HEK293 (cell line): ENCODE data around the gene ACADVL.

Experiments
- CTCF ChIA-PET: fragments of 350-600 bp; formaldehyde crosslinking; extraction: SDS; loops from one replicate; lab custom pipeline; 2021; ENCODE audit warnings: antibody characterized with exemption; lab: Yijun Ruan, JAX
- POLR2A ChIA-PET: fragments of 300-600 bp; formaldehyde crosslinking; extraction: SDS; loops from one replicate; lab custom pipeline; 2020; ENCODE audit warnings: antibody characterized with exemption, inconsistent platforms; lab: Yijun Ruan, JAX
- H3K27ac ChIP-seq: fragments of 200-500 bp; sonication (Bioruptor generic); 2 replicates; pipeline ENCODE4 v1.5.1; 2014; ENCODE audit warnings: low read depth, low read length, control low read depth, inconsistent platforms; ENCODE audit errors: extremely low read depth
- H3K36me3 ChIP-seq, 2 experiments: fragments of 200-500 bp in 1 of 2; sonication (Bioruptor generic) in 1 of 2; 1 replicate in 1 of 2; 2 replicates in 1 of 2; pipeline ENCODE4 v1.5.1; 2014 to 2017; ENCODE audit warnings: inconsistent platforms in 2 of 2, low read length in 2 of 2; ENCODE audit not compliant: control insufficient read depth in 2 of 2, insufficient read depth in 1 of 2
- H3K4me1 ChIP-seq: fragments of 200-500 bp; sonication (Bioruptor generic); 2 replicates; pipeline ENCODE4 v1.5.1; 2014; ENCODE audit warnings: mild to moderate bottlenecking, low read length, inconsistent platforms; ENCODE audit not compliant: control insufficient read depth, insufficient read depth
- H3K4me3 ChIP-seq: 2 replicates; pipeline ENCODE4 v1.5.1; 2011; ENCODE audit warnings: low read depth, mild to moderate bottlenecking, control low read depth, low read length, moderate library complexity
- H3K9me3 ChIP-seq: fragments of 200-500 bp; sonication (Bioruptor generic); 2 replicates; pipeline ENCODE4 v1.5.1; 2014; ENCODE audit warnings: low read depth, low read length, inconsistent platforms; ENCODE audit not compliant: control insufficient read depth, insufficient read depth
- GFI1B ChIP-seq: fragments of 450-650 bp; formaldehyde crosslinking; IDR thresholded peaks from 2 replicates; pipeline ENCODE4 v1.5.1; 2016; ENCODE audit warnings: missing biosample characterization, missing genetic modification characterization
- GLIS1 ChIP-seq: fragments of 450-650 bp; formaldehyde crosslinking; IDR thresholded peaks from 2 replicates; pipeline ENCODE4 v1.5.1; 2016; ENCODE audit warnings: missing biosample characterization, missing genetic modification characterization
- KLF17 ChIP-seq: fragments of 450-650 bp; formaldehyde crosslinking; IDR thresholded peaks from 2 replicates; pipeline ENCODE4 v1.5.1; 2016; ENCODE audit warnings: missing biosample characterization, missing genetic modification characterization
- PRDM1 ChIP-seq: fragments of 450-650 bp; formaldehyde crosslinking; IDR thresholded peaks from 2 replicates; pipeline ENCODE4; 2016; ENCODE audit warnings: missing biosample characterization, missing genetic modification characterization
- SCRT2 ChIP-seq: fragments of 450-650 bp; formaldehyde crosslinking; IDR thresholded peaks from 2 replicates; pipeline ENCODE4 v1.5.1; 2016; ENCODE audit warnings: missing biosample characterization, missing genetic modification characterization
- SP2 ChIP-seq: fragments of 450-650 bp; formaldehyde crosslinking; IDR thresholded peaks from 2 replicates; pipeline ENCODE4 v1.5.1; 2016; ENCODE audit warnings: missing biosample characterization, missing genetic modification characterization
- WT1 ChIP-seq: fragments of 450-650 bp; formaldehyde crosslinking; IDR thresholded peaks from 2 replicates; pipeline ENCODE4 v1.5.1; 2016; ENCODE audit warnings: missing biosample characterization, missing genetic modification characterization
- ZBTB17 ChIP-seq: fragments of 450-650 bp; formaldehyde crosslinking; IDR thresholded peaks from 2 replicates; pipeline ENCODE4 v1.5.1; 2016; ENCODE audit warnings: missing biosample characterization, missing genetic modification characterization
- ZFHX2 ChIP-seq: fragments of 450-650 bp; formaldehyde crosslinking; conservative IDR thresholded peaks from 2 replicates; pipeline ENCODE4 v1.5.1; 2016; ENCODE audit warnings: missing biosample characterization, missing genetic modification characterization
- ZNF174 ChIP-seq: fragments of 450-650 bp; formaldehyde crosslinking; IDR thresholded peaks from 2 replicates; pipeline ENCODE4 v1.5.0; 2017; ENCODE audit warnings: missing biosample characterization, mild to moderate bottlenecking, missing genetic modification characterization
- ZNF23 ChIP-seq: fragments of 450-650 bp; formaldehyde crosslinking; IDR thresholded peaks from 2 replicates; pipeline ENCODE4 v1.5.1; 2016; ENCODE audit warnings: missing biosample characterization, missing genetic modification characterization, borderline replicate concordance
- ZNF274 ChIP-seq, 2 experiments: fragments of 200-500 bp in 1 of 2; fragments of 450-650 bp in 1 of 2; sonication (Bioruptor generic) in 1 of 2; formaldehyde crosslinking in 1 of 2; IDR thresholded peaks; 2 replicates each; pipeline versions ENCODE4 v1.5.1 to v1.6.1; 2014 to 2016; ENCODE audit warnings: borderline replicate concordance in 1 of 2, inconsistent platforms in 1 of 2, low read length in 1 of 2, missing biosample characterization in 1 of 2, missing genetic modification characterization in 1 of 2
- ZNF292 ChIP-seq: fragments of 450-650 bp; formaldehyde crosslinking; IDR thresholded peaks from 2 replicates; pipeline ENCODE4 v1.5.1; 2016; ENCODE audit warnings: low read depth, missing biosample characterization, missing genetic modification characterization, borderline replicate concordance
- ZNF366 ChIP-seq: fragments of 450-650 bp; formaldehyde crosslinking; conservative IDR thresholded peaks from 2 replicates; pipeline ENCODE4 v1.5.1; 2016; ENCODE audit warnings: missing biosample characterization, missing genetic modification characterization
- ZNF398 ChIP-seq: fragments of 450-650 bp; formaldehyde crosslinking; IDR thresholded peaks from 2 replicates; pipeline ENCODE4 v1.5.1; 2017; ENCODE audit warnings: missing biosample characterization, missing genetic modification characterization
- ZNF48 ChIP-seq: fragments of 450-650 bp; formaldehyde crosslinking; IDR thresholded peaks from 2 replicates; pipeline ENCODE4 v1.5.1; 2016; ENCODE audit warnings: missing biosample characterization, missing genetic modification characterization
- ZNF555 ChIP-seq: fragments of 450-650 bp; formaldehyde crosslinking; conservative IDR thresholded peaks from 2 replicates; pipeline ENCODE4 v1.5.1; 2017; ENCODE audit warnings: missing biosample characterization, mild to moderate bottlenecking, missing genetic modification characterization, inconsistent platforms
- ZNF626 ChIP-seq: fragments of 450-650 bp; sonication (Bioruptor Pico); formaldehyde crosslinking; IDR thresholded peaks from 2 replicates; pipeline ENCODE4 v1.5.1; 2018; ENCODE audit warnings: missing biosample characterization, missing genetic modification characterization, inconsistent platforms
- TF ChIP-seq, protein P1 (sequence below): fragments of 450-650 bp; formaldehyde crosslinking; conservative IDR thresholded peaks from 2 replicates; pipeline ENCODE4 v1.5.1; 2016; ENCODE audit warnings: low read depth, missing biosample characterization, missing genetic modification characterization
- TF ChIP-seq, protein P2 (sequence below): fragments of 450-650 bp; formaldehyde crosslinking; IDR thresholded peaks from 2 replicates; pipeline ENCODE4 v1.5.1; 2016; ENCODE audit warnings: missing biosample characterization, missing genetic modification characterization
- TF ChIP-seq, protein P3 (sequence below): fragments of 450-650 bp; formaldehyde crosslinking; IDR thresholded peaks from 2 replicates; pipeline ENCODE4 v1.5.1; 2016; ENCODE audit warnings: missing biosample characterization, missing genetic modification characterization
- TF ChIP-seq, protein P4 (sequence below): fragments of 450-650 bp; formaldehyde crosslinking; IDR thresholded peaks from 2 replicates; pipeline ENCODE4 v1.5.1; 2017; ENCODE audit warnings: missing biosample characterization, missing genetic modification characterization

Gene ACADVL

DNA sequence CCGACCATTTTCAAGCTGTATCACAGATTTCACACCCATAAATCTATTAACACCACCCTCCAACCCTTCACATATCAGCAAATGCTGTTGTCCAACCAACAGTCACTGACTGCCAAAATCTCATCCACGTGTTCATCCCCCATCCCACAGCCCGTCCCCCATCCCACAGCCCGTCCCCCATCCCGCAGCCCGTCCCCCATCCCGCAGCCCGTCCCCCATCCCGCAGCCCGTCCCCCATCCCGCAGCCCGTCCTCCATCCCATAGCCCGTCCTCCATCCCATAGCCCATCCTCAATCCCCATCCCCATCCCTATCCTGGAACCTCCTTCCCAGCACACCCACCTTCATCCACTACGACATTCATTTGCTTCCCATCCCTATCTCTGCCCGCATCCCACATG is 14.2 kb upstream of the ACADVL start (continued):
- TF ChIP-seq, protein P1, sequence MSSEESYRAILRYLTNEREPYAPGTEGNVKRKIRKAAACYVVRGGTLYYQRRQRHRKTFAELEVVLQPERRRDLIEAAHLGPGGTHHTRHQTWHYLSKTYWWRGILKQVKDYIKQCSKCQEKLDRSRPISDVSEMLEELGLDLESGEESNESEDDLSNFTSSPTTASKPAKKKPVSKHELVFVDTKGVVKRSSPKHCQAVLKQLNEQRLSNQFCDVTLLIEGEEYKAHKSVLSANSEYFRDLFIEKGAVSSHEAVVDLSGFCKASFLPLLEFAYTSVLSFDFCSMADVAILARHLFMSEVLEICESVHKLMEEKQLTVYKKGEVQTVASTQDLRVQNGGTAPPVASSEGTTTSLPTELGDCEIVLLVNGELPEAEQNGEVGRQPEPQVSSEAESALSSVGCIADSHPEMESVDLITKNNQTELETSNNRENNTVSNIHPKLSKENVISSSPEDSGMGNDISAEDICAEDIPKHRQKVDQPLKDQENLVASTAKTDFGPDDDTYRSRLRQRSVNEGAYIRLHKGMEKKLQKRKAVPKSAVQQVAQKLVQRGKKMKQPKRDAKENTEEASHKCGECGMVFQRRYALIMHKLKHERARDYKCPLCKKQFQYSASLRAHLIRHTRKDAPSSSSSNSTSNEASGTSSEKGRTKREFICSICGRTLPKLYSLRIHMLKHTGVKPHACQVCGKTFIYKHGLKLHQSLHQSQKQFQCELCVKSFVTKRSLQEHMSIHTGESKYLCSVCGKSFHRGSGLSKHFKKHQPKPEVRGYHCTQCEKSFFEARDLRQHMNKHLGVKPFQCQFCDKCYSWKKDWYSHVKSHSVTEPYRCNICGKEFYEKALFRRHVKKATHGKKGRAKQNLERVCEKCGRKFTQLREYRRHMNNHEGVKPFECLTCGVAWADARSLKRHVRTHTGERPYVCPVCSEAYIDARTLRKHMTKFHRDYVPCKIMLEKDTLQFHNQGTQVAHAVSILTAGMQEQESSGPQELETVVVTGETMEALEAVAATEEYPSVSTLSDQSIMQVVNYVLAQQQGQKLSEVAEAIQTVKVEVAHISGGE (tag by site-specific recombination), result no peak
- no peak for TF ChIP-seq KLF17 (tag by site-specific recombination)

- Histone ChIP-seq H3K4me3 (no peak overlapping the region), H3K36me3 (peaks cover 0 to 20% of the 10 kb centered on the region in 2 experiments; a peak in 2 of 3 replicates), H3K27ac (no peak overlapping the region), H3K4me1 (peaks cover 3% of the 10 kb centered on the region; the same call in 1 of the 2 replicates), H3K9me3 (no peaks in the 10 kb centered on the region)
- CTCF ChIA-PET, result no interaction called here
- POLR2A ChIA-PET, result interaction anchor here (0.9 kb wide), 1 partner anchor 14 kb away, joined by 5 read pairs; no protein-coding TSS in a partner anchor
- TF ChIP-seq ZNF555 (tag by site-specific recombination) (no peak), ZBTB17 (tag by site-specific recombination) (peak; percentile 61), SCRT2 (tag by site-specific recombination) (0 out of 2 replicates have a peak, but pooled peaks have one; percentile 29), SP2 (tag by site-specific recombination) (0 out of 2 replicates have a peak, but pooled peaks have one; percentile 2), PRDM1 (tag by site-specific recombination) (peak; percentile 93), ZNF398 (peak; percentile 65), ZFHX2 (tag by site-specific recombination) (peak; percentile 78), ZNF274 (IDR thresholded peaks at IDR 0.05; ENCODE audit: low read length) (no peak), ZNF274 (tag by site-specific recombination; IDR thresholded peaks at IDR 0.05; ENCODE audit: borderline replicate concordance) (no peak), ZNF48 (tag by site-specific recombination) (no peak), GFI1B (no peak), WT1 (tag by site-specific recombination) (no peak), ZNF626 (tag by site-specific recombination) (no peak), ZNF366 (tag by site-specific recombination) (peak; percentile 73; the same call in 1 of the 2 replicates), ZNF174 (tag by site-specific recombination) (no peak), GLIS1 (tag by site-specific recombination) (no peak), ZNF292 (no peak), ZNF23 (no peak)
- TF ChIP-seq, protein P2, sequence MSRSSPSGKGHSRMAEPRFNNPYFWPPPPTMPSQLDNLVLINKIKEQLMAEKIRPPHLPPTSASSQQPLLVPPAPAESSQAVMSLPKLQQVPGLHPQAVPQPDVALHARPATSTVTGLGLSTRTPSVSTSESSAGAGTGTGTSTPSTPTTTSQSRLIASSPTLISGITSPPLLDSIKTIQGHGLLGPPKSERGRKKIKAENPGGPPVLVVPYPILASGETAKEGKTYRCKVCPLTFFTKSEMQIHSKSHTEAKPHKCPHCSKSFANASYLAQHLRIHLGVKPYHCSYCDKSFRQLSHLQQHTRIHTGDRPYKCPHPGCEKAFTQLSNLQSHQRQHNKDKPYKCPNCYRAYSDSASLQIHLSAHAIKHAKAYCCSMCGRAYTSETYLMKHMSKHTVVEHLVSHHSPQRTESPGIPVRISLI (tag by site-specific recombination), result no peak
- TF ChIP-seq, protein P3, sequence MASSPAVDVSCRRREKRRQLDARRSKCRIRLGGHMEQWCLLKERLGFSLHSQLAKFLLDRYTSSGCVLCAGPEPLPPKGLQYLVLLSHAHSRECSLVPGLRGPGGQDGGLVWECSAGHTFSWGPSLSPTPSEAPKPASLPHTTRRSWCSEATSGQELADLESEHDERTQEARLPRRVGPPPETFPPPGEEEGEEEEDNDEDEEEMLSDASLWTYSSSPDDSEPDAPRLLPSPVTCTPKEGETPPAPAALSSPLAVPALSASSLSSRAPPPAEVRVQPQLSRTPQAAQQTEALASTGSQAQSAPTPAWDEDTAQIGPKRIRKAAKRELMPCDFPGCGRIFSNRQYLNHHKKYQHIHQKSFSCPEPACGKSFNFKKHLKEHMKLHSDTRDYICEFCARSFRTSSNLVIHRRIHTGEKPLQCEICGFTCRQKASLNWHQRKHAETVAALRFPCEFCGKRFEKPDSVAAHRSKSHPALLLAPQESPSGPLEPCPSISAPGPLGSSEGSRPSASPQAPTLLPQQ, result no peak
- TF ChIP-seq, protein P4, sequence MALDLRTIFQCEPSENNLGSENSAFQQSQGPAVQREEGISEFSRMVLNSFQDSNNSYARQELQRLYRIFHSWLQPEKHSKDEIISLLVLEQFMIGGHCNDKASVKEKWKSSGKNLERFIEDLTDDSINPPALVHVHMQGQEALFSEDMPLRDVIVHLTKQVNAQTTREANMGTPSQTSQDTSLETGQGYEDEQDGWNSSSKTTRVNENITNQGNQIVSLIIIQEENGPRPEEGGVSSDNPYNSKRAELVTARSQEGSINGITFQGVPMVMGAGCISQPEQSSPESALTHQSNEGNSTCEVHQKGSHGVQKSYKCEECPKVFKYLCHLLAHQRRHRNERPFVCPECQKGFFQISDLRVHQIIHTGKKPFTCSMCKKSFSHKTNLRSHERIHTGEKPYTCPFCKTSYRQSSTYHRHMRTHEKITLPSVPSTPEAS (tag by site-specific recombination), result peak; percentile 74
These were observed 12.4 kb upstream of the ACADVL start for GRCh38 chr17:7207120-7208001.
